GM23338 (cell line): ENCODE results near the gene CDK14.

Experiments
- EZH2 ChIP-seq: fragments of 200-600 bp; sonication (generic); IDR thresholded peaks from one replicate; pipeline ENCODE4 v1.8.0; 2017; ENCODE audit warnings: antibody characterized with exemption, mild to moderate bottlenecking, low read depth; ENCODE audit not compliant: unreplicated experiment
- POLR2AphosphoS5 ChIP-seq: IDR thresholded peaks from 2 replicates; pipeline ENCODE4 v1.6.1; 2016; ENCODE audit warnings: antibody characterized with exemption, low read depth
- TF ChIP-seq, protein P1 (sequence below), 2 experiments: fragments of 200-600 bp in 1 of 2; sonication (generic) in 1 of 2; conservative IDR thresholded peaks; 2 replicates each; pipeline versions ENCODE4 v1.5.1 to v1.6.1; 2016 to 2017; ENCODE audit warnings: antibody characterized with exemption in 2 of 2, low read depth in 2 of 2, mild to moderate bottlenecking in 2 of 2, moderate library complexity in 1 of 2

GRCh38 chr7:91193141-91193540 is 597.0 kb downstream of the CDK14 start:
- TF ChIP-seq, protein P1, sequence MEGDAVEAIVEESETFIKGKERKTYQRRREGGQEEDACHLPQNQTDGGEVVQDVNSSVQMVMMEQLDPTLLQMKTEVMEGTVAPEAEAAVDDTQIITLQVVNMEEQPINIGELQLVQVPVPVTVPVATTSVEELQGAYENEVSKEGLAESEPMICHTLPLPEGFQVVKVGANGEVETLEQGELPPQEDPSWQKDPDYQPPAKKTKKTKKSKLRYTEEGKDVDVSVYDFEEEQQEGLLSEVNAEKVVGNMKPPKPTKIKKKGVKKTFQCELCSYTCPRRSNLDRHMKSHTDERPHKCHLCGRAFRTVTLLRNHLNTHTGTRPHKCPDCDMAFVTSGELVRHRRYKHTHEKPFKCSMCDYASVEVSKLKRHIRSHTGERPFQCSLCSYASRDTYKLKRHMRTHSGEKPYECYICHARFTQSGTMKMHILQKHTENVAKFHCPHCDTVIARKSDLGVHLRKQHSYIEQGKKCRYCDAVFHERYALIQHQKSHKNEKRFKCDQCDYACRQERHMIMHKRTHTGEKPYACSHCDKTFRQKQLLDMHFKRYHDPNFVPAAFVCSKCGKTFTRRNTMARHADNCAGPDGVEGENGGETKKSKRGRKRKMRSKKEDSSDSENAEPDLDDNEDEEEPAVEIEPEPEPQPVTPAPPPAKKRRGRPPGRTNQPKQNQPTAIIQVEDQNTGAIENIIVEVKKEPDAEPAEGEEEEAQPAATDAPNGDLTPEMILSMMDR (conservative IDR thresholded peaks at IDR 0.05; ENCODE audit: low read depth in 2 of 2), result no peak
- no peak for TF ChIP-seq POLR2AphosphoS5
- TF ChIP-seq EZH2, result no peak
